ENCODE measurements around the gene NLGN4X.

NLGN4X gene

DNA sequence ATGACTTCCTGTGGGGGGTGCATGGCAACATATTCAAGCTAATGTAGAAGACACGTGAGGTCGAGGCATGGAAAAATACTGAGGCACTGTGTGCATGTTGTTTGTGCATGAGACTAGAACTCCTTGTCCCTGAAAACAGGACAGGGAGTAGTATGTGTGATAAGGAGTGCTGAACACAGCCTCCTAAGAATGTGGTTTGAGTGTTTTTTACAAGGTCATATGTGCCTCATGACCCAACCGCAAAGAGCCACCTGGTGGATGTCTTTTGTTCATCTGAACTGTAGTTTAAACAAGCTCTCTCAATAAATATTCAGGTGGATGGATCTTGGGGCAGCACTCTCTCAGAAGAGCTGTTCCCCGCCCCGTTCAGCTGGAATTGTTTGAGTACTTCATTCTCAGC lies 226.6 kb downstream of the NLGN4X start:
- Histone ChIP-seq H3K9ac (no peak overlapping the region), H3K4me1 (peaks cover 0 to 33% (median 3%) of the 10 kb centered on the region in 10 experiments; a peak in 9 of 20 replicates), H3K4me3 (no peak overlapping the region), H3K9me3 (replicated peaks in 1 of 11) (peaks cover 0 to 22% (median 0%) of the 10 kb centered on the region in 11 experiments; a peak in 5 of 22 replicates), H3K27ac (no peak overlapping the region), H3K36me3 (no peaks in the 10 kb centered on the region), H3K4me2 (peak overlapping the region in 1 of 11 experiments; percentile 53; a peak in 2 of 22 replicates), H4K20me1 (no peaks in the 10 kb centered on the region), H3K27me3 (no peaks in the 10 kb centered on the region)
- no peak for TF ChIP-seq Cebpa-rat (IDR thresholded peaks at IDR 0.05)

- H3K9ac ChIP-seq = no peak overlapping the region
- H3K4me1 ChIP-seq = peaks cover 0 to 14% (median 0%) of the 10 kb centered on the region in 10 experiments; a peak in 3 of 20 replicates
- H3K36me3 ChIP-seq = no peaks in the 10 kb centered on the region
- no peak overlapping the region for H3K4me2 ChIP-seq
- no peaks in the 10 kb centered on the region for H4K20me1 ChIP-seq
- H3K27ac ChIP-seq = no peak overlapping the region
- TF ChIP-seq Cebpa-rat (IDR thresholded peaks at IDR 0.05) = no peak
- peaks cover 0 to 17% (median 0%) of the 10 kb centered on the region in 11 experiments; a peak in 5 of 22 replicates for H3K9me3 ChIP-seq (replicated peaks in 1 of 11)
- no peak overlapping the region for H3K4me3 ChIP-seq
- H3K27me3 ChIP-seq = no peaks in the 10 kb centered on the region
These were observed 229.8 kb downstream of the NLGN4X start for GRCh38 chrX:5998901-5999300.

GRCh38 chrX:5998456-5998855 lies 230.2 kb downstream of the NLGN4X start:
- H3K27ac ChIP-seq = no peak overlapping the region
- H4K20me1 ChIP-seq = no peaks in the 10 kb centered on the region
- no peak overlapping the region for H3K4me2 ChIP-seq
- H3K36me3 ChIP-seq = no peaks in the 10 kb centered on the region
- TF ChIP-seq Cebpa-rat (IDR thresholded peaks at IDR 0.05) = no peak
- H3K9ac ChIP-seq = no peak overlapping the region
- H3K9me3 ChIP-seq (replicated peaks in 1 of 11) = peaks cover 0 to 15% (median 0%) of the 10 kb centered on the region in 11 experiments; a peak in 5 of 22 replicates
- H3K4me1 ChIP-seq = peaks cover 0 to 14% (median 0%) of the 10 kb centered on the region in 10 experiments; a peak in 3 of 20 replicates
- no peaks in the 10 kb centered on the region for H3K27me3 ChIP-seq
- H3K4me3 ChIP-seq = no peak overlapping the region

GRCh38 chrX:5991393-5991792 lies 237.3 kb downstream of the NLGN4X start:
- no peaks in the 10 kb centered on the region for H3K9me3 ChIP-seq (replicated peaks in 1 of 11)
- no peaks in the 10 kb centered on the region for H3K27me3 ChIP-seq
- no peak overlapping the region for H3K27ac ChIP-seq
- no peaks in the 10 kb centered on the region for H3K4me1 ChIP-seq
- no peak for TF ChIP-seq Cebpa-rat (IDR thresholded peaks at IDR 0.05)
- no peak overlapping the region for H3K4me2 ChIP-seq
- H3K36me3 ChIP-seq = no peaks in the 10 kb centered on the region
- no peak overlapping the region for H3K9ac ChIP-seq
- H4K20me1 ChIP-seq = no peaks in the 10 kb centered on the region; a peak in 1 of 22 replicates
- no peak overlapping the region for H3K4me3 ChIP-seq

GRCh38 chrX:5979338-5979737 lies 249.3 kb downstream of the NLGN4X start:
- Histone ChIP-seq H3K36me3 (no peaks in the 10 kb centered on the region), H3K27ac (no peak overlapping the region), H3K9ac (no peak overlapping the region), H3K27me3 (no peaks in the 10 kb centered on the region), H3K4me2 (no peak overlapping the region), H3K4me3 (no peak overlapping the region), H3K9me3 (replicated peaks in 1 of 11) (peaks cover 0 to 4% (median 0%) of the 10 kb centered on the region in 11 experiments; a peak in 2 of 22 replicates), H3K4me1 (no peaks in the 10 kb centered on the region), H4K20me1 (no peaks in the 10 kb centered on the region)
- TF ChIP-seq Cebpa-rat (IDR thresholded peaks at IDR 0.05) = no peak

DNA sequence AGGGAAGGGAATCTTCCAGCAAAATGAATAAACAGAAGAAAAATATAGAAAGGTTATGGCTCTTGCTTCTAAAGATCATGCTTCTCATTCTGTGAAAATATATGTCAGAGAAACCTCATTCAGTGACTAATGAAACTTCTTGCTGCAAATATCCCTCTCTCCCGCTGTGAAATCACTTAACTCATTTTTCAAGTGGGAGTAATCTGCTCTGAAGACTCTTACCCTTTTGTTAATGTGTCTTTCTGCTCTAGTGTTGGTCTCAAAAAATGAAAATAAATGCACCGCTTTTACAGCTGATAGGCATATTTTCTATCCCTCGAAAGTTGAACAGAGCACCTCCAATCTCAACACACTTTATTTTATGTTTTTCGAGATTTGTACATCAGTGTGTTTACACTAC lies 252.3 kb downstream of the NLGN4X start:
- Histone ChIP-seq H3K27ac (no peak overlapping the region), H4K20me1 (no peaks in the 10 kb centered on the region), H3K9me3 (replicated peaks in 1 of 11) (no peaks in the 10 kb centered on the region), H3K4me2 (no peak overlapping the region), H3K36me3 (no peaks in the 10 kb centered on the region), H3K4me3 (no peak overlapping the region), H3K9ac (no peak overlapping the region), H3K4me1 (no peaks in the 10 kb centered on the region), H3K27me3 (no peaks in the 10 kb centered on the region)
- no peak for TF ChIP-seq Cebpa-rat (IDR thresholded peaks at IDR 0.05)

DNA sequence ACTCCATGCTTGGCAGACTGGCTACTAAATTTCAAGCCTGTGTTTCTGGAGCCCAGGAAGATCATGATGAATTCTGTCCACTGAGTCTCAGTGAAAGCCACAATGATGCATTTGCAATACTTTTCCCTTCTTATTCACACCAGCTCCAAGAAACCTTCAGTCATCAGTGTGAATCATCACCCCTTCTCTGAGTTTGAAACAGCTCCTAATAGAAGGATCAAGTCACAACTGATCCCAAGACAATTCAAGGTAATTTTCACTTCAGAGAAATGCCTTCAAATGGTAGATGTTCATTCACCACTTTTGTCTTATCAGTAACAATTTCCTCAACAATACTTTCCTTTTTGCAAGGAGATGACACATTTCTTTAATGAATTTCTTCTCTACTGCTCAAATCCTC lies 257.4 kb downstream of the NLGN4X start:
- Histone ChIP-seq H3K36me3 (no peaks in the 10 kb centered on the region), H3K4me3 (no peak overlapping the region), H3K9ac (no peak overlapping the region), H3K27ac (no peak overlapping the region), H3K4me1 (no peaks in the 10 kb centered on the region), H3K27me3 (no peaks in the 10 kb centered on the region), H3K4me2 (no peak overlapping the region), H4K20me1 (no peaks in the 10 kb centered on the region), H3K9me3 (replicated peaks in 1 of 11) (no peaks in the 10 kb centered on the region)
- TF ChIP-seq Cebpa-rat (IDR thresholded peaks at IDR 0.05) = no peak

DNA sequence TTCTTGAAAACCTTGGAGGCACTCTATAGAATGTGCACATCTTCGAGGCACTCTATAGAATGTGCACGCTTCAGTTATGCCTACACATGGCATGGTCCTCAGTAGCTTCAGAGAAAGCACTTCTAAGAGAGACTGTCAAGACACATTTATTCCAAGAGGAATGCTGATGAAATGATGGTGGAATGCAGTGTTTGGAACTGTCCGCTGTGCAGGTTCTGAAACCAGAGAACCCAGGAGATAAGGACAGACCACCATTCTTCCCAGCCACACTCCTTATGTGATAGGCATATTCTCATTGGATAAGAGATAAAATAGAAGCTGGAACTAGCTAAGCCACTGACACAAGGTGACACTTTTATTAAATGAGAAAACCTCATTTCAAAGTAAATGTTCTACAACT lies 263.3 kb downstream of the NLGN4X start:
- H3K4me2 ChIP-seq = no peak overlapping the region
- H4K20me1 ChIP-seq = no peaks in the 10 kb centered on the region
- no peaks in the 10 kb centered on the region for H3K27me3 ChIP-seq
- H3K36me3 ChIP-seq = no peaks in the 10 kb centered on the region
- no peak for TF ChIP-seq Cebpa-rat (IDR thresholded peaks at IDR 0.05)
- no peaks in the 10 kb centered on the region for H3K4me1 ChIP-seq
- H3K9ac ChIP-seq = no peak overlapping the region
- no peak overlapping the region for H3K4me3 ChIP-seq
- no peak overlapping the region for H3K27ac ChIP-seq
- H3K9me3 ChIP-seq (replicated peaks in 1 of 11) = no peaks in the 10 kb centered on the region; a peak in 1 of 22 replicates

- H3K27me3 ChIP-seq = no peaks in the 10 kb centered on the region
- no peak overlapping the region for H3K27ac ChIP-seq
- H4K20me1 ChIP-seq = no peaks in the 10 kb centered on the region
- no peak overlapping the region for H3K4me2 ChIP-seq
- no peaks in the 10 kb centered on the region; a peak in 1 of 22 replicates for H3K9me3 ChIP-seq (replicated peaks in 1 of 11)
- H3K4me1 ChIP-seq = peaks cover 0 to 19% (median 0%) of the 10 kb centered on the region in 10 experiments; a peak in 6 of 20 replicates
- no peak for TF ChIP-seq Cebpa-rat (IDR thresholded peaks at IDR 0.05)
- H3K4me3 ChIP-seq = no peak overlapping the region
- H3K9ac ChIP-seq = no peak overlapping the region
- no peaks in the 10 kb centered on the region for H3K36me3 ChIP-seq
These were observed 269.4 kb downstream of the NLGN4X start for GRCh38 chrX:5959286-5959685.

DNA sequence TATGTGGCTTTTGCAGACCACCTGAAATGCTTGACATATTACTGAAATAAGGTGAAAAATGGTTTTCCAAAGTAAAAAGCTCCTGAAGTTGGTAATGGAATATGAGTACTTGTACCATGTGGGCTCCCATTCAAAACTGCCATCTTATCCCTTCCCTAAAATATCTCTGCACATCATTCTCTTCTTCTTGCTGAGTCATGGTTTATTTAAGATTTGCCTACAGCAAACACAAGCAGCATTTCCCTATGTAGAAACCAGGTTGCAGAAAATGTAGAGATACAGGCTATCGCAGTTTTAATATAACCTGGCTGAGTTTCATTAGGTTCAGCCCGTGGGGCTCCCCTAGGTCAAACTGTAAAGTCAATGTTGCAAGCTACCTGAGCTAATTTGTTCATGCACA lies 270.1 kb downstream of the NLGN4X start:
- no peak for TF ChIP-seq Cebpa-rat (IDR thresholded peaks at IDR 0.05)
- no peaks in the 10 kb centered on the region for H3K36me3 ChIP-seq
- H3K9me3 ChIP-seq (replicated peaks in 1 of 11) = no peaks in the 10 kb centered on the region; a peak in 1 of 22 replicates
- no peaks in the 10 kb centered on the region for H3K27me3 ChIP-seq
- no peak overlapping the region for H3K27ac ChIP-seq
- peaks cover 0 to 19% (median 0%) of the 10 kb centered on the region in 10 experiments; a peak in 6 of 20 replicates for H3K4me1 ChIP-seq
- H4K20me1 ChIP-seq = no peaks in the 10 kb centered on the region
- no peak overlapping the region for H3K4me3 ChIP-seq
- 0 out of 22 replicates have a peak overlapping the region, but pooled peaks of 2 of the 11 experiments have one; percentile 1 to 4 for H3K4me2 ChIP-seq
- H3K9ac ChIP-seq = no peak overlapping the region

Data from BLaER1 treated with 17β-estradiol and CSF1 and Interleukin-3, amounts not matched to agents 10 nM and 100 nM (cell line).